Kidney (tissue), 14 donors: Measurements from ENCODE around the gene CEP89. TPM values are rescaled to one million over a fixed set of nuclear protein-coding genes. Genes with fewer than 3 reads are reported as not detected.

Experiments used
- DNase-seq, 5 donors: peaks; one replicate each; pipeline ENCODE4 v3.0.0-alpha.2; 2013 to 2020
- FAIRE-seq: peaks from 2 replicates; lab custom pipeline; 2012; peaks lifted over from hg19 to GRCh38; lab: Jason Lieb, UNC
- H3K27ac ChIP-seq, 2 donors: one replicate each; pipeline ENCODE4 v1.7.0; 2013; ENCODE audit warnings: low read depth in 2 of 2, low read length in 2 of 2, inconsistent platforms in 1 of 2
- H3K27me3 ChIP-seq: one replicate; pipeline ENCODE4 v1.7.1; 2013; ENCODE audit warnings: low read length, inconsistent platforms; ENCODE audit not compliant: control insufficient read depth, insufficient read depth
- H3K36me3 ChIP-seq, 3 donors: one replicate each; pipeline versions ENCODE4 v1.7.0 to v1.7.1; 2013; ENCODE audit warnings: low read length in 3 of 3, control low read depth in 1 of 3, inconsistent platforms in 1 of 3; ENCODE audit not compliant: insufficient read depth in 3 of 3, control insufficient read depth in 2 of 3
- H3K4me1 ChIP-seq, 3 donors: one replicate each; pipeline versions ENCODE4 v1.7.0 to v1.7.1; 2013; ENCODE audit warnings: low read length in 3 of 3, inconsistent platforms in 1 of 3, low read depth in 1 of 3; ENCODE audit not compliant: control insufficient read depth in 2 of 3, insufficient read depth in 2 of 3
- H3K4me3 ChIP-seq, 3 donors: one replicate each; pipeline versions ENCODE4 v1.7.0 to v1.8.1; 2013; ENCODE audit warnings: low read length in 3 of 3, control low read depth in 1 of 3, inconsistent platforms in 1 of 3
- H3K9ac ChIP-seq, 3 donors: one replicate each; pipeline versions ENCODE4 v1.7.0 to v1.7.1; 2013; ENCODE audit warnings: low read length in 3 of 3, control low read depth in 1 of 3, inconsistent platforms in 1 of 3
- H3K9me3 ChIP-seq, 3 donors: one replicate each; pipeline versions ENCODE4 v1.7.0 to v1.7.1; 2013; ENCODE audit warnings: low read length in 3 of 3, control low read depth in 1 of 3, inconsistent platforms in 1 of 3; ENCODE audit not compliant: control insufficient read depth in 2 of 3, insufficient read depth in 1 of 3
- intact Hi-C: fragments of 100-400 bp; cut with DNase I; formaldehyde crosslinking; loops from one replicate; pipeline ENCODE4 v1.11.1; 2022
- polyA plus RNA-seq: library from polyadenylated mRNA; stranded (reverse); fragments of 350-450 nt; fragmentation: Illumina TruSeq; extraction: RNeasy Lipid Tissue Mini Kit (QIAGEN cat#74804); gene quantifications from one replicate; pipeline ENCODE4 v1.2.3, GENCODE V29; 2014; ENCODE audit warnings: low read depth, low replicate concordance; ENCODE audit not compliant: insufficient read depth
- total RNA-seq: library from RNA; stranded (reverse); fragmentation: NEBNext Ultra II Directional; extraction: Animal tissue kit (Norgen Biotek cat#: 25700); gene quantifications from one replicate; pipeline ENCODE4 v1.2.1, GENCODE V29; 2021
- TF ChIP-seq, protein P1 (sequence below): IDR thresholded peaks from 3 replicates; pipeline ENCODE4 v1.5.1; 2012; ENCODE audit warnings: mild to moderate bottlenecking, moderate library complexity, borderline replicate concordance; ENCODE audit not compliant: insufficient read depth; ENCODE audit errors: extremely low read depth
- donor health status: control.
- donor health status: control.
- donor health status: control.
- donor health status: control.
- donor health status: control.
- donor health status: DM: yes; HTN: yes; CAD: no.
- donor health status: Normal renal cell carcinoma (clear cell type).

Gene CEP89
- total and polyA plus RNA-seq, 2 donors from 2014 or later = 12.4 to 24.0 TPM

DNA sequence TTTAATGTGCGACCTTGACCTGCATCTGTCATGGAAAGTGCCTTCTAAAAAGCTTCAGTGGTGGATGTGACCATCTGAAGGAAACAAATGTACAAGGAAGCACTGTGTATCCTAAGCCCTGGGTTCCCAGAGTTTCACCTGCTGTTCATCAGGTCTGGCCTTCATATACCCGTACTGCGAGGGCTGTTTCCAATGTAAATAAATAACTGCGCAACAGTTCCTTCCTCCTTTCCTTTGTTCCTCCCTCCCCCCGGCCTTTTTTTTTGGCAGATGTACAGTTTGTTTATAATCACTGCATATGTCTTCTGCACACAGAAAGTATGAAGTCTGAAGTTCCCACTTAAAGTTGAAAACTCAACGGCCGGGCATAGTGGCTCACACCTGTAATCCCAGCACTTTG, 5.5 kb upstream of the CEP89 start:
- no peaks in the 10 kb centered on the region for H3K27me3 ChIP-seq
- no peak overlapping the region for H3K27ac ChIP-seq
- peaks cover 0 to 3% (median 0%) of the 10 kb centered on the region in 3 donors for H3K36me3 ChIP-seq
- TF ChIP-seq, protein P1, sequence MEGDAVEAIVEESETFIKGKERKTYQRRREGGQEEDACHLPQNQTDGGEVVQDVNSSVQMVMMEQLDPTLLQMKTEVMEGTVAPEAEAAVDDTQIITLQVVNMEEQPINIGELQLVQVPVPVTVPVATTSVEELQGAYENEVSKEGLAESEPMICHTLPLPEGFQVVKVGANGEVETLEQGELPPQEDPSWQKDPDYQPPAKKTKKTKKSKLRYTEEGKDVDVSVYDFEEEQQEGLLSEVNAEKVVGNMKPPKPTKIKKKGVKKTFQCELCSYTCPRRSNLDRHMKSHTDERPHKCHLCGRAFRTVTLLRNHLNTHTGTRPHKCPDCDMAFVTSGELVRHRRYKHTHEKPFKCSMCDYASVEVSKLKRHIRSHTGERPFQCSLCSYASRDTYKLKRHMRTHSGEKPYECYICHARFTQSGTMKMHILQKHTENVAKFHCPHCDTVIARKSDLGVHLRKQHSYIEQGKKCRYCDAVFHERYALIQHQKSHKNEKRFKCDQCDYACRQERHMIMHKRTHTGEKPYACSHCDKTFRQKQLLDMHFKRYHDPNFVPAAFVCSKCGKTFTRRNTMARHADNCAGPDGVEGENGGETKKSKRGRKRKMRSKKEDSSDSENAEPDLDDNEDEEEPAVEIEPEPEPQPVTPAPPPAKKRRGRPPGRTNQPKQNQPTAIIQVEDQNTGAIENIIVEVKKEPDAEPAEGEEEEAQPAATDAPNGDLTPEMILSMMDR = no peak
- peaks cover 0 to 2% (median 0%) of the 10 kb centered on the region in 3 donors for H3K4me1 ChIP-seq
- intact Hi-C loops = no loop called here
- H3K9ac ChIP-seq = no peak overlapping the region
- H3K9me3 ChIP-seq = no peaks in the 10 kb centered on the region
- no peak overlapping the region for H3K4me3 ChIP-seq
- DNase-seq = no peak
- no peak for FAIRE-seq

- no peak overlapping the region for H3K4me3 ChIP-seq
- no peaks in the 10 kb centered on the region for H3K9me3 ChIP-seq
- no peak for FAIRE-seq
- no peak overlapping the region for H3K9ac ChIP-seq
- intact Hi-C loops = no loop called here
- H3K27ac ChIP-seq = no peak overlapping the region
- peak in 4 of 5 donors; percentile 66 to 75 (median 74) for DNase-seq
- peaks cover 0 to 3% (median 0%) of the 10 kb centered on the region in 3 donors for H3K36me3 ChIP-seq
- TF ChIP-seq, protein P1 = peak; percentile 76
- H3K4me1 ChIP-seq = peaks cover 0 to 3% (median 0%) of the 10 kb centered on the region in 3 donors
- no peaks in the 10 kb centered on the region for H3K27me3 ChIP-seq
Measured at GRCh38 chr19:32976223-32976805, 4.6 kb upstream of the CEP89 start.

- H3K4me1 ChIP-seq = peaks cover 0 to 7% (median 0%) of the 10 kb centered on the region in 3 donors
- H3K4me3 ChIP-seq = peak overlapping the region; percentile 64 to 74 (median 74)
- no peaks in the 10 kb centered on the region for H3K36me3 ChIP-seq
- FAIRE-seq (no peak), DNase-seq (peak in 1 of 5 donors; percentile 69)
- H3K27me3 ChIP-seq = no peaks in the 10 kb centered on the region
- peak overlapping the region; percentile 44 to 73 (median 59) for H3K9ac ChIP-seq
- intact Hi-C loops = no loop called here
- TF ChIP-seq, protein P1 = no peak
- no peaks in the 10 kb centered on the region for H3K9me3 ChIP-seq
- no peak overlapping the region for H3K27ac ChIP-seq
Measured at GRCh38 chr19:32971012-32971595, 654 bp downstream of the CEP89 start.
